Gastroesophageal sphincter (tissue), 4 donors: ENCODE results near the gene MATN1. TPM values are rescaled to one million over a fixed set of nuclear protein-coding genes. Genes with fewer than 3 reads are reported as not detected.

Experiments used
- ATAC-seq: fragments of 150-250 bp; one replicate; pipeline ENCODE4 v1.9.1; 2016; ENCODE audit warnings: mild to moderate bottlenecking, moderate library complexity
- H3K27ac ChIP-seq, 4 donors: fragments of 200-600 bp; sonication (generic) in 3 of 4; 1 replicate in 3 of 4; 2 replicates in 1 of 4; pipeline ENCODE4 v1.5.1; 2016 to 2019
- H3K27me3 ChIP-seq: fragments of 200-600 bp; sonication (generic); one replicate; pipeline ENCODE4 v1.5.1; 2019
- H3K36me3 ChIP-seq, 2 donors: fragments of 200-600 bp; sonication (generic); one replicate each; pipeline ENCODE4 v1.5.1; 2019; ENCODE audit warnings: control low read depth in 1 of 2
- H3K4me1 ChIP-seq, 3 donors: fragments of 200-600 bp; sonication (generic); 1 replicate in 2 of 3; 2 replicates in 1 of 3; pipeline ENCODE4 v1.5.1; 2016 to 2019; ENCODE audit warnings: control low read depth in 2 of 3
- H3K4me3 ChIP-seq, 2 donors: fragments of 200-600 bp; sonication (generic); one replicate each; pipeline ENCODE4 v1.5.1; 2019; ENCODE audit warnings: mild to moderate bottlenecking in 1 of 2, moderate library complexity in 1 of 2
- H3K9me3 ChIP-seq, 3 donors: fragments of 200-600 bp; sonication (generic); one replicate each; pipeline ENCODE4 v1.5.1; 2017 to 2019; ENCODE audit warnings: control low read depth in 2 of 3
- EP300 ChIP-seq: sonication (generic); formaldehyde crosslinking; IDR thresholded peaks from one replicate; pipeline ENCODE4 v1.6.1; 2017; ENCODE audit warnings: antibody characterized with exemption, mild to moderate bottlenecking
- POLR2A ChIP-seq, 2 donors: fragments of 450-650 bp; IDR thresholded peaks; one replicate each; pipeline ENCODE4 v1.6.1; 2017; ENCODE audit warnings: antibody characterized with exemption in 2 of 2, mild to moderate bottlenecking in 2 of 2, moderate library complexity in 1 of 2
- POLR2AphosphoS5 ChIP-seq: sonication (generic); formaldehyde crosslinking; IDR thresholded peaks from one replicate; pipeline ENCODE4 v1.6.1; 2017; ENCODE audit warnings: antibody characterized with exemption
- WGBS, 2 donors: methylation state at CpG; one replicate each; pipeline ENCODE4 v1.1.5; 2018; ENCODE audit warnings: low coverage in 1 of 2; 5-methylcytosine and 5-hydroxymethylcytosine counted together
- total RNA-seq, 4 donors: library from RNA; depleted of rRNA; stranded (reverse); fragments of >200 nt; gene quantifications; one replicate each; pipeline ENCODE4 v1.1.0, GENCODE V29; 2016
- TF ChIP-seq, protein P1 (sequence below), 4 experiments: fragments of 200-600 bp in 2 of 4; fragments of 450-650 bp in 2 of 4; sonication (generic) in 1 of 4; IDR thresholded peaks; one replicate each; pipeline ENCODE4 v1.5.1; 2017 to 2019; ENCODE audit warnings: antibody characterized with exemption in 4 of 4, mild to moderate bottlenecking in 2 of 4, moderate library complexity in 2 of 4

MATN1 gene
- total RNA-seq, 4 donors from 2014 or later: not detected

DNA sequence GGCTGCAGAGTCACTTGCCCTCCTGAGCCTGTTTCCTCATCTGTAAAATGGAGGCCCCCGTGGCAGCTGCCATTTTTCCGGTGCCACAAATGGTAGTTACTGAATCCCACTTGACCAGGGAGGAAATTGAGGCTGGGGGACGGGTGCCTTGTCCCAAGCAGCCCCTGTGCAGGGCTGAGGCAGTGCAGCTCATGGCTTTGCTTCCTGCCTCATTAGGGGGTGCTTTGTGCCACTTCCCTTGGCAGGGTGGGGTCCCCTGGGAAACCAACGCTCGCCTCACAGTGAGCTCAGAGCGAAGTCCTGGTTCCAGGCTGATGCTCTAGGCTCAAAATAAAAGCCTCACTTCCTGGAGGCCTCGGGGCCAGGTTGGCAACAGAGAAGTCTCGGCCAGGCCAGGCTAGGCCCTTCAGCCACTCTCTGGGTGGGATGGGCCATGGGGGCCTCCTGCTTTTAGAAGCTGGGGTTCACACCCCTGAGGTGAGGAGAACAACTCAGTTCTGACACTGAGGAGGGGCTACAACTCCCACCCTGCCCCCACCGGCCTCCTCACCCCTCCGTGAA lies 27.4 kb upstream of the MATN1 start:
- no peak for ATAC-seq

DNA sequence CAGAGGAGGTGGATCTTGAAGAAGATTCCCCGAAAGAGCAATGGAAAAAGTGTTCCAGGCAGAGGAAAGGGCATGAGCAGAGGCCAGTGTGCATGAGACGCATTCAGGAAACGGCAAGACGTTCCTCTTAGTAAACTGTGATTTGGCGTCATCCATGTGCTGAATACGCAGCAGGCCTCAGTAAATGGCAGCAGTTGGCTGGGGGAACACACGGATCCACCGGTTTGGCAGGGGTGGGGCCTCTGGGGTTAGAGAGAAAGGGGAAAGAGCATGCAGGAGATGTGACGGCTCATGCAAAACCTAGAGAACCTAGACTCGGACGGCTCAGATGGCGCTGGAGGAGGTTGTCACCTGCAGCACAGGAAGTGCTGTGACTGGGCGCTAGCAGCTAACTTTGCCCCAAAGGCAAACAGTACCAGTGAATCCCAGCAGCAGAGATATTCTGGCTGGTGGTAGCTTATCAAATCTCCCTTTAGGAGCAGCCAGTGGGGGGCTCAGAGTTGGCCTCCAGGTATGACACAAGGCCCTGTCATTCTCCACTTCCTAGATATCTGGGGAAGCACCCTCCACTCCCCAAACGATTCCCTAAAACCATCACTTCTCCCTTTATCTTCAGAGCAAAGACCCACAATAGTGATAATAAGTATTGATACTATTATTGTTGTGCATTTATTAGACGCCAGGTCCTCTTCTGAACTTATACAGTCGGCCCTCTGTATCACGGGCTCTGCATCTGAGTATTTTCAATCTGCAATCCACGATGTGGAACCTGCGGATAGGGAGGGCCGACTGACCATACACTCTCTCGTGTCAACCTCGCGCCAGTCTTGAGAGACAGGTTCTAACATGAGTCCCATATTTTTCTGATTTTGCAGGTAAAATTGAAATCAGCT lies 26.6 kb upstream of the MATN1 start:
- Histone ChIP-seq H3K27me3 (peaks cover 13% of the 10 kb centered on the region), H3K4me1 (peaks cover 0 to 21% (median 0%) of the 10 kb centered on the region in 3 donors), H3K27ac (peak overlapping the region in 1 of 4 donors; percentile 50), H3K9me3 (no peaks in the 10 kb centered on the region), H3K36me3 (no peaks in the 10 kb centered on the region), H3K4me3 (no peak overlapping the region)
- WGBS, 2 donors: 74 to 91% methylated on average over 12 to 23 of the region's 23 CpGs
- no peak for ATAC-seq
- no peak for TF ChIP-seq POLR2A (IDR thresholded peaks at IDR 0.05)
- TF ChIP-seq, protein P1, sequence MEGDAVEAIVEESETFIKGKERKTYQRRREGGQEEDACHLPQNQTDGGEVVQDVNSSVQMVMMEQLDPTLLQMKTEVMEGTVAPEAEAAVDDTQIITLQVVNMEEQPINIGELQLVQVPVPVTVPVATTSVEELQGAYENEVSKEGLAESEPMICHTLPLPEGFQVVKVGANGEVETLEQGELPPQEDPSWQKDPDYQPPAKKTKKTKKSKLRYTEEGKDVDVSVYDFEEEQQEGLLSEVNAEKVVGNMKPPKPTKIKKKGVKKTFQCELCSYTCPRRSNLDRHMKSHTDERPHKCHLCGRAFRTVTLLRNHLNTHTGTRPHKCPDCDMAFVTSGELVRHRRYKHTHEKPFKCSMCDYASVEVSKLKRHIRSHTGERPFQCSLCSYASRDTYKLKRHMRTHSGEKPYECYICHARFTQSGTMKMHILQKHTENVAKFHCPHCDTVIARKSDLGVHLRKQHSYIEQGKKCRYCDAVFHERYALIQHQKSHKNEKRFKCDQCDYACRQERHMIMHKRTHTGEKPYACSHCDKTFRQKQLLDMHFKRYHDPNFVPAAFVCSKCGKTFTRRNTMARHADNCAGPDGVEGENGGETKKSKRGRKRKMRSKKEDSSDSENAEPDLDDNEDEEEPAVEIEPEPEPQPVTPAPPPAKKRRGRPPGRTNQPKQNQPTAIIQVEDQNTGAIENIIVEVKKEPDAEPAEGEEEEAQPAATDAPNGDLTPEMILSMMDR (IDR thresholded peaks at IDR 0.05): no peak
- TF ChIP-seq EP300: no peak
- no peak for TF ChIP-seq POLR2AphosphoS5

More for the DNA sequence above, 27.4 kb upstream of the MATN1 start:
- H3K27me3 ChIP-seq: peaks cover 17% of the 10 kb centered on the region
- peak overlapping the region in 1 of 4 donors; percentile 47 for H3K27ac ChIP-seq
- H3K36me3 ChIP-seq: no peaks in the 10 kb centered on the region
- H3K4me3 ChIP-seq: no peak overlapping the region
- TF ChIP-seq, protein P1 (IDR thresholded peaks at IDR 0.05): no peak
- TF ChIP-seq EP300 (no peak), POLR2AphosphoS5 (no peak), POLR2A (IDR thresholded peaks at IDR 0.05) (no peak)
- peaks cover 0 to 21% (median 0%) of the 10 kb centered on the region in 3 donors for H3K4me1 ChIP-seq
- 100% methylated on average over 1 of the region's 10 CpGs; no CpG with 5 or more reads in 1 of the 2 donors for WGBS, 2 donors
- H3K9me3 ChIP-seq: no peaks in the 10 kb centered on the region

DNA sequence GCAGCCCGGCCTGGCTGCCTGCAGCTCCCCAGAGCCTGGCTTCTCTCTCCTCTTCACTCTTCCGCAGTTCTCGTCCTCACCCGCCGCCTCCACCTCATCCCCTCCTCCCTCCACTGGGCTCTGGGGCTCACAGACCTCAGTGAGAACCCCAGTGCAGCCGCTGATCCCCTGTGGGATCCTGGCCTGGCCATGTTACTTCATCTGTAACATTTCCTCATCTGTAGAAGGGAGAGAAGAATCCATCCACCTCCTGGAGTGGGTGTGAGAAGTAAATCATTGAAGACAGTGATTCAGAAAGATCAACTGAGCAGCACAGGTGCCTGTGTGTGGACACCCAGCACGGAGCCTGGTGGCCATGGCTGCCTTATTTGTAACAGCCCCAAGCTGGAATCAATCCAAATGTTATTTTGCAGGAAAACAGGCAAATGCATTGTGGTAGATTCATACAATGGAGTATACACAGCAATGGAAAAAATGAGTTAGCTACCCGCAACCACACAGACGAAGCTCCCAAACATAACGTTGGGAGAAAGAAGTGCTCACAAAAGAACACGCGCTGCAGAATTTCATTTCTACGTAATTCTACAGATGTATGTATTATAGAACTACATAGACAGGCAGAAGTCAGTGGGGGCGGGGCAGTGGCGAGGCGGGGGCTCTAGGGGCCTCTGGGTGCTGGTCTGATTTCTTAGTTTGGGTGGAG lies 25.5 kb upstream of the MATN1 start:
- Histone ChIP-seq H3K27me3 (peaks cover 3% of the 10 kb centered on the region), H3K27ac (peak overlapping the region in 3 of 4 donors; percentile 4 to 50 (median 49)), H3K4me3 (no peak overlapping the region), H3K4me1 (peaks cover 0 to 21% (median 0%) of the 10 kb centered on the region in 3 donors), H3K36me3 (no peaks in the 10 kb centered on the region), H3K9me3 (no peaks in the 10 kb centered on the region)
- ATAC-seq: no peak
- 66 to 68% methylated on average over 10 of the region's 16 CpGs for WGBS, 2 donors
- no peak for TF ChIP-seq EP300
- no peak for TF ChIP-seq POLR2AphosphoS5
- TF ChIP-seq, protein P1 (IDR thresholded peaks at IDR 0.05): no peak
- no peak for TF ChIP-seq POLR2A (IDR thresholded peaks at IDR 0.05)

DNA sequence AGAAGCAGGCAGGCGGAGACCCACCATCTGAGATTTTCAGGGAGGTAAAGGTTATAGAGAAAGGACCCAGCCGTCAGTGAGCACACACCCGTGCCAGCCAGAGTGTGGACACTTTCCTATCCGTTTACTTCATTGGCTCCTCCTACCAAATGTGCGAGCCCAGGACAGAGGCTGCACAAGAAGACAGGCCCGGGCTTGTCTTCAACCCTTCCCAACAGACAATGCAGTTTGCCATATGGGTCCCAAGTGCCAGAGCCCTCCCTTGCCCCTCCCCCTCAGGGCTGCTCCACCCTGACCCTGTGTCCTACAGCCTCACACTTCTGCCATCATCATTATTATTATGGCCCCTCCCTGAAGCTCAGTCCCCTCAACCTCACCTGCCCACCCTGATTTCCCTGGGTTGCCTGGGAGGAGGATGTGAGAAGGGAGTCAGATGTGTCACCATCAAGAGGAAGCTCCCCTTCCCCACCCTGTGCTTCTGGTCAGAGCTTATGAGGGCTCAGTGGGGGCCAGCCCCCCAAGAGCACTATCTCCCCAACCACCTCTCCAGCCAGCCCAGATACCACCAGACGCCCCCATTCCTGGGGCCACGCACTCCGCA lies 24.8 kb upstream of the MATN1 start:
- TF ChIP-seq POLR2A (IDR thresholded peaks at IDR 0.05) (no peak), EP300 (no peak)
- TF ChIP-seq, protein P1 (IDR thresholded peaks at IDR 0.05): no peak
- ATAC-seq: no peak
- Histone ChIP-seq H3K9me3 (no peaks in the 10 kb centered on the region), H3K27ac (peak overlapping the region in 3 of 4 donors; percentile 4 to 50 (median 49)), H3K4me3 (no peak overlapping the region), H3K36me3 (no peaks in the 10 kb centered on the region), H3K27me3 (peaks cover 3% of the 10 kb centered on the region), H3K4me1 (peaks cover 0 to 21% (median 0%) of the 10 kb centered on the region in 3 donors)
- WGBS, 2 donors: 34 to 35% methylated on average over 2 to 5 of the region's 9 CpGs
